WTC11 (cell line): ENCODE results near the gene LIF. TPM values are rescaled to one million over a fixed set of nuclear protein-coding genes. Genes with fewer than 3 reads are reported as not detected.

Experiments used
- ATAC-seq: fragments of 200-7000 bp; cut with Tn5 transposase; 2 replicates; pipeline ENCODE4 v1.10.0; 2021; ENCODE audit warnings: mild to moderate bottlenecking, moderate library complexity
- CTCF ChIA-PET: fragments of 300-600 bp; sonication (Branson Sonifier 250); formaldehyde crosslinking; loops from one replicate; lab custom pipeline; 2021; ENCODE audit warnings: antibody characterized with exemption; lab: Charles Lee
- POLR2A ChIA-PET: fragments of 350-600 bp; sonication (Branson Sonifier 250); formaldehyde crosslinking; loops from one replicate; lab custom pipeline; 2021; ENCODE audit warnings: antibody characterized with exemption; lab: Charles Lee
- DNase-seq: peaks from one replicate; pipeline ENCODE4 v3.0.0; 2021; ENCODE audit warnings: low spot score
- H3K27ac Mint-ChIP-seq: 2 replicates; pipeline ENCODE4 v1.8.0; 2021; ENCODE audit warnings: mixed read lengths
- H3K27me3 Mint-ChIP-seq: 2 replicates; pipeline ENCODE4 v1.8.0; 2021; ENCODE audit warnings: low read depth, mild to moderate bottlenecking, moderate library complexity, mixed read lengths
- H3K36me3 Mint-ChIP-seq: 2 replicates; pipeline ENCODE4 v1.8.0; 2021; ENCODE audit warnings: mixed read lengths
- H3K4me1 Mint-ChIP-seq: 2 replicates; pipeline ENCODE4 v1.8.0; 2022; ENCODE audit warnings: mixed read lengths
- H3K4me3 Mint-ChIP-seq: 2 replicates; pipeline ENCODE4 v1.8.0; 2021; ENCODE audit warnings: mild to moderate bottlenecking, moderate library complexity, mixed read lengths
- H3K9me3 Mint-ChIP-seq: 2 replicates; pipeline ENCODE4 v1.8.0; 2021; ENCODE audit warnings: mixed read lengths
- ATF2 ChIP-seq: sonication (generic); formaldehyde crosslinking; IDR thresholded peaks from 2 replicates; pipeline ENCODE4 v1.8.1; 2022; ENCODE audit warnings: low read depth, missing genetic modification reagents, borderline replicate concordance
- E2F5 ChIP-seq: sonication (generic); formaldehyde crosslinking; IDR thresholded peaks from 2 replicates; pipeline ENCODE4 v1.8.1; 2022; ENCODE audit warnings: mild to moderate bottlenecking, moderate library complexity, missing genetic modification reagents
- ERG ChIP-seq: fragments of 250-450 bp; sonication (Bioruptor Pico); IDR thresholded peaks from 2 replicates; pipeline ENCODE4 v1.8.0; 2021; ENCODE audit warnings: mild to moderate bottlenecking
- FOXP4 ChIP-seq: sonication (generic); formaldehyde crosslinking; IDR thresholded peaks from 2 replicates; pipeline ENCODE4 v1.8.0; 2022; ENCODE audit warnings: mild to moderate bottlenecking, missing genetic modification reagents
- GABPB1 ChIP-seq: sonication (generic); formaldehyde crosslinking; IDR thresholded peaks from 2 replicates; pipeline ENCODE4 v1.8.1; 2023; ENCODE audit warnings: mild to moderate bottlenecking, missing genetic modification reagents
- JAZF1 ChIP-seq: fragments of 250-450 bp; sonication (Bioruptor Pico); IDR thresholded peaks from 2 replicates; pipeline ENCODE4 v1.9.0; 2021; ENCODE audit warnings: moderate library complexity, mild to moderate bottlenecking, inconsistent platforms
- RORB ChIP-seq: fragments of 250-450 bp; sonication (Bioruptor Pico); IDR thresholded peaks from 2 replicates; pipeline ENCODE4 v1.9.0; 2021; ENCODE audit warnings: mild to moderate bottlenecking
- TEAD4 ChIP-seq: sonication (generic); formaldehyde crosslinking; IDR thresholded peaks from 2 replicates; pipeline ENCODE4 v1.8.0; 2022; ENCODE audit warnings: mild to moderate bottlenecking, missing genetic modification reagents
- ZBTB43 ChIP-seq: sonication (generic); formaldehyde crosslinking; IDR thresholded peaks from 2 replicates; pipeline ENCODE4 v1.8.1; 2023; ENCODE audit warnings: mild to moderate bottlenecking, missing genetic modification reagents
- ZMAT4 ChIP-seq: fragments of 250-450 bp; sonication (Bioruptor Pico); IDR thresholded peaks from 2 replicates; pipeline ENCODE4 v1.9.0; 2021; ENCODE audit warnings: mild to moderate bottlenecking
- ZNF423 ChIP-seq: fragments of 250-450 bp; sonication (Bioruptor Pico); IDR thresholded peaks from 2 replicates; pipeline ENCODE4 v2.1.2; 2022; ENCODE audit warnings: mild to moderate bottlenecking, moderate library complexity
- ZNF425 ChIP-seq: fragments of 250-450 bp; sonication (Bioruptor Pico); conservative IDR thresholded peaks from 2 replicates; pipeline ENCODE4 v1.9.0; 2021; ENCODE audit warnings: mild to moderate bottlenecking
- total RNA-seq: library from RNA; stranded (reverse); gene quantifications from 3 replicates; pipeline ENCODE4 v1.2.3, GENCODE V29; 2021

Gene LIF
- total RNA-seq, 1 experiment from 2014 or later: 7.2 TPM

- H3K9me3 Mint-ChIP-seq: no peaks in the 10 kb centered on the region
- H3K36me3 Mint-ChIP-seq: no peaks in the 10 kb centered on the region
- TF ChIP-seq ZBTB43: no peak
- no peak for TF ChIP-seq GABPB1 (CRISPR knock-in tag)
- TF ChIP-seq E2F5 (CRISPR knock-in tag): no peak
- no peak for TF ChIP-seq TEAD4
- TF ChIP-seq ERG (CRISPR knock-in tag): no peak
- no peak for TF ChIP-seq ZMAT4 (CRISPR knock-in tag)
- TF ChIP-seq FOXP4 (CRISPR knock-in tag): no peak
- TF ChIP-seq ZNF423 (CRISPR knock-in tag): no peak
- TF ChIP-seq RORB: no peak
- no peak for TF ChIP-seq ATF2 (CRISPR knock-in tag)
- no peak for TF ChIP-seq ZNF425
- TF ChIP-seq JAZF1 (CRISPR knock-in tag): no peak
- TF ChIP-seq, all 79 proteins: peak for 0
- ATAC-seq (no peak), DNase-seq (no peak)
- ChIA-PET CTCF (interaction anchor here (0.7 to 6.3 kb wide), 3 partner anchors 34 to 97 kb away, joined by 3 to 193 read pairs (median 109); partner anchors contain the start of genes RNF215 and TBC1D10A), POLR2A (interaction anchor here (0.5 kb wide), 1 partner anchor 140 kb away, joined by 4 read pairs; no protein-coding TSS in a partner anchor)
- Mint-ChIP-seq H3K4me3 (no peak overlapping the region), H3K27ac (no peak overlapping the region), H3K27me3 (peaks cover 3% of the 10 kb centered on the region), H3K4me1 (peaks cover 11% of the 10 kb centered on the region)
These were observed 45.8 kb upstream of the LIF start for GRCh38 chr22:30292069-30292970.
